H1 (cell line): ENCODE results near the gene ZNF674. TPM values are rescaled to one million over a fixed set of nuclear protein-coding genes. Genes with fewer than 3 reads are reported as not detected.

Experiments used
- CTCF ChIA-PET: fragments of 300-600 bp; sonication (Branson Sonifier 250); formaldehyde crosslinking; loops from one replicate; lab custom pipeline; 2021; ENCODE audit not compliant: partially characterized antibody; lab: Charles Lee
- POLR2A ChIA-PET: fragments of 300-600 bp; sonication (Branson Sonifier 250); formaldehyde crosslinking; loops from one replicate; lab custom pipeline; 2021; ENCODE audit warnings: inconsistent platforms; ENCODE audit not compliant: partially characterized antibody; lab: Charles Lee
- DNase-seq, 2 experiments: peaks; one replicate each; pipeline versions ENCODE4 v3.0.0 to v3.0.0-alpha.2; 2010 to 2022; ENCODE audit warnings: low spot score in 2 of 2, low read depth in 1 of 2, mixed read lengths in 1 of 2
- FAIRE-seq: peaks from 2 replicates; lab custom pipeline; 2011; peaks lifted over from hg19 to GRCh38; lab: Jason Lieb, UNC
- H2AFZ ChIP-seq: 2 replicates; pipeline ENCODE4 v1.8.1; 2012; ENCODE audit warnings: low read length, inconsistent platforms
- H2AK5ac ChIP-seq: 2 replicates; pipeline ENCODE4 v1.6.1; 2013; ENCODE audit warnings: low read depth, low read length
- H2BK120ac ChIP-seq: replicated peaks from 2 replicates; pipeline ENCODE3; 2013; ENCODE audit warnings: low read depth, low read length, inconsistent platforms
- H2BK12ac ChIP-seq: 2 replicates; pipeline ENCODE4 v1.6.1; 2013; ENCODE audit warnings: low read depth, low read length
- H2BK15ac ChIP-seq: 2 replicates; pipeline ENCODE4 v1.6.1; 2013; ENCODE audit warnings: low read length
- H2BK20ac ChIP-seq: 2 replicates; pipeline ENCODE4 v1.6.1; 2013; ENCODE audit warnings: low read length
- H2BK5ac ChIP-seq: 2 replicates; pipeline ENCODE4 v1.6.1; 2013; ENCODE audit warnings: low read depth, low read length
- H3K14ac ChIP-seq: 2 replicates; pipeline ENCODE4 v1.6.1; 2013; ENCODE audit warnings: inconsistent platforms; ENCODE audit not compliant: insufficient read length
- H3K18ac ChIP-seq: 2 replicates; pipeline ENCODE4 v1.6.1; 2013; ENCODE audit warnings: low read length; ENCODE audit errors: extremely low read depth
- H3K23ac ChIP-seq: 2 replicates; pipeline ENCODE4 v1.6.1; 2013; ENCODE audit warnings: inconsistent platforms; ENCODE audit not compliant: insufficient read length
- H3K23me2 ChIP-seq: 2 replicates; pipeline ENCODE4 v1.6.1; 2013; ENCODE audit warnings: low read depth, low read length
- H3K27ac ChIP-seq: 2 replicates; pipeline ENCODE4 v1.6.1; 2011; ENCODE audit warnings: low read depth, low read length, inconsistent platforms
- H3K27me3 ChIP-seq, 4 experiments: replicated peaks in 1 of 4; 1 replicate in 1 of 4; 2 replicates in 3 of 4; pipeline versions ENCODE4 v1.6.1 to v1.8.1; 2011 to 2013; ENCODE audit warnings: low read length in 3 of 4, mild to moderate bottlenecking in 3 of 4, inconsistent platforms in 2 of 4, mixed read lengths in 2 of 4, moderate library complexity in 1 of 4; ENCODE audit not compliant: control insufficient read depth in 3 of 4, insufficient read depth in 3 of 4; ENCODE audit errors: extremely low read depth in 1 of 4
- H3K36me3 ChIP-seq, 4 experiments: 2 replicates each; pipeline versions ENCODE4 v1.6.1 to v1.8.1; 2011 to 2013; ENCODE audit warnings: mild to moderate bottlenecking in 4 of 4, low read length in 3 of 4, moderate library complexity in 2 of 4, control low read depth in 1 of 4, inconsistent platforms in 1 of 4; ENCODE audit not compliant: insufficient read depth in 4 of 4, control insufficient read depth in 2 of 4
- H3K4ac ChIP-seq: replicated peaks from 2 replicates; pipeline ENCODE3; 2013; ENCODE audit warnings: low read length, low read depth, mixed read lengths, inconsistent platforms; ENCODE audit not compliant: insufficient read length
- H3K4me1 ChIP-seq, 4 experiments: replicated peaks in 1 of 4; 1 replicate in 1 of 4; 2 replicates in 3 of 4; pipeline versions ENCODE4 v1.6.1 to v1.8.1; 2011 to 2013; ENCODE audit warnings: low read length in 3 of 4, inconsistent platforms in 2 of 4, mixed read lengths in 1 of 4; ENCODE audit not compliant: insufficient read depth in 4 of 4, control insufficient read depth in 3 of 4
- H3K4me2 ChIP-seq, 2 experiments: 2 replicates each; pipeline versions ENCODE4 v1.6.1 to v1.8.1; 2011 to 2013; ENCODE audit warnings: low read depth in 2 of 2, low read length in 2 of 2, control low read depth in 1 of 2, inconsistent platforms in 1 of 2, mild to moderate bottlenecking in 1 of 2; ENCODE audit not compliant: insufficient read depth in 1 of 2
- H3K4me3 ChIP-seq, 4 experiments: fragments of 200-600, 300-600 bp in 1 of 4; sonication (generic), shearing (Covaris generic), sonication (Bioruptor Twin) in 1 of 4; 2 replicates each; pipeline versions ENCODE4 v1.5.1 to v1.8.1; 2011 to 2016; ENCODE audit warnings: low read length in 4 of 4, low read depth in 3 of 4, control low read depth in 2 of 4, inconsistent platforms in 2 of 4, mild to moderate bottlenecking in 2 of 4, mixed read lengths in 1 of 4, moderate library complexity in 1 of 4; ENCODE audit not compliant: insufficient read depth in 2 of 4; ENCODE audit errors: extremely low read depth in 1 of 4
- H3K56ac ChIP-seq: replicated peaks from 2 replicates; pipeline ENCODE3; 2013; ENCODE audit warnings: low read depth, mild to moderate bottlenecking, mixed read lengths, low read length, inconsistent platforms; ENCODE audit not compliant: insufficient read length
- H3K79me1 ChIP-seq: 2 replicates; pipeline ENCODE4 v1.6.1; 2013; ENCODE audit warnings: low read depth, low read length, control low read depth
- H3K79me2 ChIP-seq, 2 experiments: 2 replicates each; pipeline versions ENCODE4 v1.6.1 to v1.8.1; 2012 to 2013; ENCODE audit warnings: low read length in 2 of 2, mild to moderate bottlenecking in 2 of 2, inconsistent platforms in 1 of 2; ENCODE audit not compliant: insufficient read depth in 2 of 2, control insufficient read depth in 1 of 2
- H3K9ac ChIP-seq, 4 experiments: replicated peaks in 1 of 4; 1 replicate in 1 of 4; 2 replicates in 3 of 4; pipeline versions ENCODE4 v1.6.1 to v1.8.1; 2011 to 2013; ENCODE audit warnings: low read depth in 3 of 4, low read length in 3 of 4, control low read depth in 2 of 4, mild to moderate bottlenecking in 2 of 4, moderate library complexity in 2 of 4, inconsistent platforms in 1 of 4; ENCODE audit errors: extremely low read depth in 1 of 4
- H3K9me3 ChIP-seq, 2 experiments: 2 replicates each; pipeline versions ENCODE4 v1.6.1 to v1.8.1; 2012 to 2013; ENCODE audit warnings: mild to moderate bottlenecking in 2 of 2, moderate library complexity in 2 of 2, control low read depth in 1 of 2, inconsistent platforms in 1 of 2, low read depth in 1 of 2, low read length in 1 of 2, mixed read lengths in 1 of 2; ENCODE audit not compliant: insufficient read depth in 2 of 2
- H4K20me1 ChIP-seq, 2 experiments: replicated peaks in 1 of 2; 2 replicates each; pipeline versions ENCODE3 to v1.8.1; 2011 to 2013; ENCODE audit warnings: inconsistent platforms in 2 of 2, low read length in 2 of 2, mild to moderate bottlenecking in 1 of 2; ENCODE audit not compliant: insufficient read depth in 2 of 2, control insufficient read depth in 1 of 2
- H4K5ac ChIP-seq: 2 replicates; pipeline ENCODE4 v1.6.1; 2013; ENCODE audit warnings: low read length, low read depth, mixed read lengths, inconsistent platforms; ENCODE audit not compliant: insufficient read length
- H4K8ac ChIP-seq: 2 replicates; pipeline ENCODE4 v1.8.0; 2013; ENCODE audit warnings: mild to moderate bottlenecking, moderate library complexity, low read length, inconsistent platforms; ENCODE audit not compliant: insufficient read depth; ENCODE audit errors: extremely low read depth
- H4K91ac ChIP-seq: replicated peaks from 2 replicates; pipeline ENCODE3; 2013; ENCODE audit warnings: low read length, mixed read lengths, inconsistent platforms; ENCODE audit not compliant: insufficient read length
- CHD2 ChIP-seq: IDR thresholded peaks from 2 replicates; pipeline ENCODE4 v1.6.1; 2012; ENCODE audit warnings: low read length, improper control_type of control experiment
- CTCF ChIP-seq, 3 experiments: IDR thresholded peaks; 1 replicate in 2 of 3; 2 replicates in 1 of 3; pipeline versions ENCODE4 v1.5.1 to v1.6.1; 2011; ENCODE audit warnings: low read length in 3 of 3, mild to moderate bottlenecking in 3 of 3, inconsistent platforms in 2 of 3, low read depth in 1 of 3, moderate library complexity in 1 of 3; ENCODE audit not compliant: insufficient read depth in 1 of 3; ENCODE audit errors: control extremely low read depth in 1 of 3
- EGR1 ChIP-seq: IDR thresholded peaks from 2 replicates; pipeline ENCODE4 v1.6.1; 2011; ENCODE audit warnings: low read depth, low read length, borderline replicate concordance
- EP300 ChIP-seq, 2 experiments: IDR thresholded peaks; 1 replicate in 1 of 2; 2 replicates in 1 of 2; pipeline ENCODE4 v1.6.1; 2011 to 2012; ENCODE audit warnings: low read depth in 2 of 2, low read length in 2 of 2, mild to moderate bottlenecking in 2 of 2, borderline replicate concordance in 1 of 2, inconsistent platforms in 1 of 2, moderate library complexity in 1 of 2
- FOSL1 ChIP-seq: IDR thresholded peaks from 2 replicates; pipeline ENCODE4 v1.6.1; 2011; ENCODE audit warnings: mild to moderate bottlenecking, low read depth, low read length, moderate library complexity; ENCODE audit not compliant: insufficient read depth
- GTF2F1 ChIP-seq: IDR thresholded peaks from 2 replicates; pipeline ENCODE4 v1.6.1; 2012; ENCODE audit warnings: low read depth, low read length, improper control_type of control experiment, borderline replicate concordance
- NRF1 ChIP-seq: IDR thresholded peaks from 2 replicates; pipeline ENCODE4 v1.6.1; 2011; ENCODE audit warnings: mild to moderate bottlenecking, low read depth, low read length, improper control_type of control experiment
- SIN3A ChIP-seq, 2 experiments: IDR thresholded peaks in 1 of 2; conservative IDR thresholded peaks in 1 of 2; 2 replicates each; pipeline ENCODE4 v1.6.1; 2011 to 2012; ENCODE audit warnings: low read length in 2 of 2, improper control_type of control experiment in 1 of 2, low read depth in 1 of 2, mild to moderate bottlenecking in 1 of 2
- TBP ChIP-seq: IDR thresholded peaks from 2 replicates; pipeline ENCODE4 v1.6.1; 2011; ENCODE audit warnings: low read depth, low read length, improper control_type of control experiment
- ZNF274 ChIP-seq: IDR thresholded peaks from 2 replicates; pipeline ENCODE4 v1.7.0; 2012; ENCODE audit warnings: low read length, borderline replicate concordance; ENCODE audit errors: extremely low read depth
- WGBS, 2 experiments: shearing (Covaris generic) in 1 of 2; methylation state at CpG; one replicate each; pipeline versions ENCODE4 v1.1.6 to v1.1.7; 2013 to 2015; ENCODE audit warnings: low lambda C conversion rate in 2 of 2, mixed read lengths in 2 of 2, inconsistent platforms in 1 of 2, low coverage in 1 of 2, missing lambda C conversion rate in 1 of 2; ENCODE audit not compliant: insufficient replicate concordance in 2 of 2, insufficient coverage in 1 of 2, insufficient read length in 1 of 2; ENCODE audit errors: extremely low coverage in 1 of 2, missing lambda C conversion rate in 1 of 2; 5-methylcytosine and 5-hydroxymethylcytosine counted together
- polyA plus RNA-seq, 7 experiments: library from polyadenylated mRNA; depleted of rRNA in 3 of 7; stranded (reverse) in 5 of 7; unstranded in 2 of 7; fragments of >200 nt in 5 of 7; fragments of 200-250 nt in 2 of 7; gene quantifications; 1 replicate in 5 of 7; 2 replicates in 1 of 7; 4 replicates in 1 of 7; pipeline versions ENCODE4 v1.2.1 to v1.2.3, GENCODE V29; 2011 to 2013; ENCODE audit warnings: missing spikeins in 2 of 7, mixed read lengths in 2 of 7
- total RNA-seq: library from RNA; stranded (reverse); fragmentation: NEBNext Ultra II Directional; extraction: Animal tissue kit (Norgen Biotek cat#: 25700); gene quantifications from 2 replicates; pipeline ENCODE4 v1.2.1, GENCODE V29; 2021
- TF ChIP-seq, protein P1 (sequence below): IDR thresholded peaks from 2 replicates; pipeline ENCODE4 v1.6.1; 2011; ENCODE audit warnings: low read depth, mild to moderate bottlenecking, low read length; ENCODE audit not compliant: insufficient read depth

The ZNF674 gene
- total and polyA plus RNA-seq, 2 of the 8 experiments (the other 6 are each of a cell fraction or from before 2014, with no cell fraction given): 2.0 to 7.4 TPM

DNA sequence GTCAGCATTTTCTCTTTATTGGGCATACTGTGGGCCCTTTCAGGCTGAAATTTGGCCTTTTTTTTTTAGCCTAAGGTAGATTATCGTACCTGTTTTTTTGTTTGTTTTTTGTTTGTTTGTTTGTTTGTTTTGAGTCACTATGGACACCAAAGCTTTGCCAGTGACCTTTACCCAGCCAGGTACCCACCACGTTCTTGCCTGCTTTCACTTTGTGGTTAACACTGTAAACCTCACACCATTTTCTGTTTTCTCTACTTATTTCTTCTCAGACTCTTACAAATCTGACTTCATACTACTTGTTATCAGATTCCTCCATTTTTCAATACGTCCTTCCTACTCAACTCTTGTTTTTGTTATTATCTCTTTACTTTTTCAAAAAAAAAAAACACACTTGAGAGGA lies 81.5 kb downstream of the ZNF674 start:
- Histone ChIP-seq H4K91ac (no peak overlapping the region), H2BK120ac (no peak overlapping the region), H3K18ac (no peak overlapping the region), H3K36me3 (peaks cover 0 to 14% (median 3%) of the 10 kb centered on the region in 4 experiments; a peak in 3 of 8 replicates), H2BK15ac (no peak overlapping the region), H2BK20ac (no peak overlapping the region), H3K79me2 (no peaks in the 10 kb centered on the region), H4K8ac (no peak overlapping the region), H2BK5ac (no peak overlapping the region), H3K9me3 (no peaks in the 10 kb centered on the region), H3K27ac (no peak overlapping the region), H3K9ac (no peak overlapping the region), H3K14ac (no peak overlapping the region), H4K20me1 (no peaks in the 10 kb centered on the region), H3K23ac (no peak overlapping the region), H3K27me3 (no peaks in the 10 kb centered on the region), H3K4ac (no peak overlapping the region), H2AFZ (no peak overlapping the region), H3K4me1 (no peaks in the 10 kb centered on the region; a peak in 1 of 7 replicates), H2BK12ac (no peak overlapping the region), H3K79me1 (no peaks in the 10 kb centered on the region), H3K56ac (no peak overlapping the region), H3K4me3 (no peak overlapping the region), H4K5ac (no peak overlapping the region), H3K23me2 (no peaks in the 10 kb centered on the region), H2AK5ac (no peak overlapping the region), H3K4me2 (no peak overlapping the region)
- CTCF ChIA-PET: interaction anchor here (0.6 kb wide), 1 partner anchor 333 kb away, joined by 3 read pairs; no protein-coding TSS in a partner anchor
- 62% methylated on average over 3 of the region's 3 CpGs; no CpG with 5 or more reads in 1 of the 2 experiments for WGBS, 2 experiments
- FAIRE-seq: no peak
- DNase-seq: no peak
- POLR2A ChIA-PET: no interaction called here
- TF ChIP-seq EGR1: no peak
- TF ChIP-seq SIN3A (conservative IDR thresholded peaks at IDR 0.05 in 1 of 2, IDR thresholded peaks at IDR 0.05 in 1 of 2; ENCODE audit: low read depth in 1 of 2, low read length in 2 of 2): no peak
- TF ChIP-seq CHD2: no peak
- TF ChIP-seq EP300 (IDR thresholded peaks at IDR 0.05; ENCODE audit: borderline replicate concordance in 1 of 2, low read depth in 2 of 2, low read length in 2 of 2): no peak
- TF ChIP-seq ZNF274: no peak
- TF ChIP-seq CTCF (IDR thresholded peaks at IDR 0.05; ENCODE audit: control extremely low read depth in 1 of 3, insufficient read depth in 1 of 3, low read depth in 1 of 3, low read length in 3 of 3): no peak
- TF ChIP-seq TBP: no peak
- TF ChIP-seq, protein P1, sequence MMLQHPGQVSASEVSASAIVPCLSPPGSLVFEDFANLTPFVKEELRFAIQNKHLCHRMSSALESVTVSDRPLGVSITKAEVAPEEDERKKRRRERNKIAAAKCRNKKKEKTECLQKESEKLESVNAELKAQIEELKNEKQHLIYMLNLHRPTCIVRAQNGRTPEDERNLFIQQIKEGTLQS: no peak
- no peak for TF ChIP-seq FOSL1
- no peak for TF ChIP-seq GTF2F1
- no peak for TF ChIP-seq NRF1
